NB4 (cell line): ENCODE results near the gene LIME1.

Experiments
- DNase-seq: peaks from one replicate; pipeline ENCODE4 v3.0.0; 2010; ENCODE audit warnings: low read depth
- H3K4me3 ChIP-seq: one replicate; pipeline ENCODE4 v1.5.1; 2011; ENCODE audit warnings: mild to moderate bottlenecking, low read depth, low read length, moderate library complexity
- CTCF ChIP-seq: IDR thresholded peaks from one replicate; pipeline ENCODE4 v1.5.1; 2012; ENCODE audit warnings: low read depth, low read length
- MYC ChIP-seq: IDR thresholded peaks from 2 replicates; pipeline ENCODE4 v1.6.1; 2011; ENCODE audit warnings: low read depth, low read length
- POLR2A ChIP-seq: IDR thresholded peaks from 2 replicates; pipeline ENCODE4 v1.6.1; 2011; ENCODE audit warnings: mild to moderate bottlenecking; ENCODE audit not compliant: insufficient read length; ENCODE audit errors: extremely low read depth
- TF ChIP-seq, protein P1 (sequence below): IDR thresholded peaks from 2 replicates; pipeline ENCODE4 v1.6.1; 2011; ENCODE audit warnings: low read depth, low read length

LIME1 gene

DNA sequence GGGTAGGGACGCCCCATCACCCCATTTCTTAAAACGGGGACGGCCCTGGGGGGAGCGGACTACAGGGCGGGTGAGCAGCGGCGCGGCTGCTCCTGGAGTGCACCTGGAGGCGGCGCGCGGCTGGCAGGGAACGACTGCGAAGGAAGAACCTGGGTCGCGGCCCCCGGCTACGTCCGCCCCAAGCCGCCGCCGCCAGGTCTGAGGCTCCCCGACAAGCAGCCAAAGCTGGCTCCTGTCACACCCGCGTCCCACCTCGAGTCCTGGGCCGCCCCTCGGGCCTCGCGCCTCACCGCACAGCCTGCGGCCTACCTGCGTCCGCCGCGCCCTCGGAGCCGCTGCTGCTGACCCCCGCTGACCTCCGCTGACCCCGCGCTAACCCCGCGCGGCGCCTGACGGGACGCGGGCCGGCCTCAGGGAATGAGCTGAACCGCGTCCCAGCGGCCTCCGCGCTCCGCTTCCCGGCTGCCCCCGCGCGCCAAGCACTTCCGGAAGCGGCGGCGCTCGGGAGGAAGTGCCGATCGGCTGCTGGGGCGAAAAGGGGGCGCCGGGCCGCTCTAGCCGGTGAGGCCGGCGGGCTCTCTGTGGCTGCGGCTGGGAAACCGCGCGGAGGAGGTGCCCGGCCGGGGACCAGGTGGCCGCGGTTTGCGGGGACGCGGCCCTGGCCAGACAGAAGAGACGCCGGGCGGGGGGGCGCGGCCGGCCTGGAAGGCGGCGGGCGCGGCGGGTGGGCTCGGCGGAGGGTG is 28.7 kb upstream of the LIME1 start, which contains the start of the genes ARFRP1 and ZGPAT:
Gene ARFRP1 (minus strand): TSS at position 419 of the 743 bp plus-strand sequence. CDS start 885 bp downstream, outside the sequence.
Gene ZGPAT (plus strand): TSS at position 482 of the 743 bp plus-strand sequence. CDS start 542 bp downstream, outside the sequence.
- DNase-seq = peak; percentile 97
- no peak for TF ChIP-seq POLR2A
- peak; percentile 68 for TF ChIP-seq MYC
- TF ChIP-seq, protein P1, sequence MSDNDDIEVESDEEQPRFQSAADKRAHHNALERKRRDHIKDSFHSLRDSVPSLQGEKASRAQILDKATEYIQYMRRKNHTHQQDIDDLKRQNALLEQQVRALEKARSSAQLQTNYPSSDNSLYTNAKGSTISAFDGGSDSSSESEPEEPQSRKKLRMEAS = peak; percentile 22
- TF ChIP-seq CTCF = no peak
- peak within 1 kb of the TSS; percentile 83 for H3K4me3 ChIP-seq

- DNase-seq = peak; percentile 52
- peak overlapping the region; percentile 71 for H3K4me3 ChIP-seq
- TF ChIP-seq, protein P1 = no peak
- no peak for TF ChIP-seq POLR2A
- no peak for TF ChIP-seq CTCF
- TF ChIP-seq MYC = no peak
Observed at GRCh38 chr20:63708301-63709148, 27.9 kb upstream of the LIME1 start.

GRCh38 chr20:63709149-63709527 is 27.3 kb upstream of the LIME1 start:
- H3K4me3 ChIP-seq = peak overlapping the region; percentile 71
- DNase-seq = no peak
- TF ChIP-seq MYC (no peak), POLR2A (no peak), CTCF (no peak)
- TF ChIP-seq, protein P1 = no peak

GRCh38 chr20:63711085-63711645 is 25.3 kb upstream of the LIME1 start:
- H3K4me3 ChIP-seq = no peak overlapping the region
- no peak for DNase-seq
- TF ChIP-seq MYC = no peak
- TF ChIP-seq, protein P1 = no peak
- no peak for TF ChIP-seq POLR2A
- TF ChIP-seq CTCF = no peak

GRCh38 chr20:63712191-63712590 is 24.3 kb upstream of the LIME1 start:
- TF ChIP-seq MYC = no peak
- TF ChIP-seq, protein P1 = no peak
- no peak for TF ChIP-seq CTCF
- TF ChIP-seq POLR2A = no peak
- no peak for DNase-seq
- H3K4me3 ChIP-seq = no peak overlapping the region
